HepG2 (cell line): Measurements from ENCODE around the gene TGFBI. TPM values are rescaled to one million over a fixed set of nuclear protein-coding genes. Genes with fewer than 3 reads are reported as not detected.
A peak's percentile ranks its signal among the peaks of the same experiment; 100 is the strongest.

Experiments used
- ARID5B ChIP-seq: IDR thresholded peaks from 2 replicates; pipeline ENCODE4 v1.4.0; 2020; ENCODE audit warnings: mild to moderate bottlenecking, missing genetic modification reagents
- GFI1 ChIP-seq: sonication (generic); formaldehyde crosslinking; IDR thresholded peaks from 2 replicates; pipeline ENCODE4 v1.5.0; 2020; ENCODE audit warnings: missing genetic modification reagents, mild to moderate bottlenecking, borderline replicate concordance
- HHEX ChIP-seq: IDR thresholded peaks from 2 replicates; pipeline ENCODE4 v1.6.1; 2016; ENCODE audit warnings: control low read depth
- HIVEP1 ChIP-seq: sonication (generic); formaldehyde crosslinking; IDR thresholded peaks from 2 replicates; pipeline ENCODE4 v1.4.0; 2020; ENCODE audit warnings: mild to moderate bottlenecking, missing genetic modification reagents
- LRRFIP1 ChIP-seq: sonication (generic); formaldehyde crosslinking; conservative IDR thresholded peaks from 2 replicates; pipeline ENCODE4 v1.4.0; 2020; ENCODE audit warnings: missing genetic modification reagents
- MED13 ChIP-seq: sonication (generic); formaldehyde crosslinking; IDR thresholded peaks from 2 replicates; pipeline ENCODE4 v1.5.0; 2020; ENCODE audit warnings: missing genetic modification reagents
- NCOA1 ChIP-seq: sonication (generic); formaldehyde crosslinking; IDR thresholded peaks from 2 replicates; pipeline ENCODE4 v1.9.0; 2021; ENCODE audit warnings: missing genetic modification reagents
- NFKBIZ ChIP-seq: IDR thresholded peaks from 2 replicates; pipeline ENCODE4 v1.6.1; 2018; ENCODE audit warnings: missing genetic modification reagents, missing compliant biosample characterization
- POLR2AphosphoS5 ChIP-seq: IDR thresholded peaks from 2 replicates; pipeline ENCODE4 v1.6.1; 2012; ENCODE audit warnings: low read depth, low read length
- RFXANK ChIP-seq: IDR thresholded peaks from 2 replicates; pipeline ENCODE4 v1.6.1; 2016
- SCMH1 ChIP-seq: sonication (generic); formaldehyde crosslinking; IDR thresholded peaks from 2 replicates; pipeline ENCODE4 v1.9.0; 2021; ENCODE audit warnings: missing genetic modification reagents, mild to moderate bottlenecking, borderline replicate concordance
- TBL1XR1 ChIP-seq: fragments of 150-350 bp; IDR thresholded peaks from 2 replicates; pipeline ENCODE4 v1.6.1; 2014; ENCODE audit warnings: borderline replicate concordance, low read length; ENCODE audit not compliant: partially characterized antibody
- TP53 ChIP-seq: sonication (generic); formaldehyde crosslinking; conservative IDR thresholded peaks from 2 replicates; pipeline ENCODE4 v1.4.0; 2020; ENCODE audit warnings: missing genetic modification reagents
- ZIK1 ChIP-seq: sonication (generic); formaldehyde crosslinking; IDR thresholded peaks from 2 replicates; pipeline ENCODE4 v1.5.0; 2020; ENCODE audit warnings: mild to moderate bottlenecking, low read depth, missing genetic modification reagents, borderline replicate concordance
- ZMAT5 ChIP-seq: sonication (generic); formaldehyde crosslinking; IDR thresholded peaks from 2 replicates; pipeline ENCODE4 v1.5.0; 2020; ENCODE audit warnings: mild to moderate bottlenecking, low read depth, missing genetic modification reagents, borderline replicate concordance
- ZNF256 ChIP-seq: sonication (generic); formaldehyde crosslinking; conservative IDR thresholded peaks from 2 replicates; pipeline ENCODE4 v1.4.0; 2020; ENCODE audit warnings: missing genetic modification reagents
- ZNF260 ChIP-seq: sonication (generic); formaldehyde crosslinking; IDR thresholded peaks from 2 replicates; pipeline ENCODE4 v1.4.0; 2020; ENCODE audit warnings: missing genetic modification reagents, low read depth, mild to moderate bottlenecking, borderline replicate concordance
- ZNF589 ChIP-seq: sonication (generic); formaldehyde crosslinking; conservative IDR thresholded peaks from 2 replicates; pipeline ENCODE4 v1.8.0; 2022; ENCODE audit warnings: mild to moderate bottlenecking, moderate library complexity, missing genetic modification reagents
- ZNF674 ChIP-seq: sonication (generic); formaldehyde crosslinking; IDR thresholded peaks from 2 replicates; pipeline ENCODE4 v1.5.0; 2020; ENCODE audit warnings: low read depth, mild to moderate bottlenecking, missing genetic modification reagents
- polyA plus RNA-seq, 8 experiments: library from polyadenylated mRNA; depleted of rRNA in 3 of 8; stranded (reverse) in 7 of 8; unstranded in 1 of 8; fragments of >200 nt; fragmentation: Illumina TruSeq in 4 of 8; extraction: Trizol in 4 of 8; gene quantifications; 2 replicates each; pipeline versions ENCODE4 v1.2.1 to v1.2.3, GENCODE V29; 2011 to 2016; ENCODE audit warnings: low read depth in 4 of 8, missing spikeins in 1 of 8, mixed read lengths in 1 of 8; ENCODE audit not compliant: insufficient read depth in 1 of 8
- total RNA-seq, 5 experiments: library from RNA; depleted of rRNA; stranded (reverse); fragments of >200 nt; fragmentation: Illumina TruSeq; extraction: Trizol; gene quantifications; 2 replicates each; pipeline ENCODE4 v1.2.3, GENCODE V29; 2016; ENCODE audit warnings: low read depth in 1 of 5
- TF ChIP-seq, protein P1 (sequence below): sonication (generic); formaldehyde crosslinking; IDR thresholded peaks from 2 replicates; pipeline ENCODE4 v1.9.0; 2021; ENCODE audit warnings: missing genetic modification reagents, borderline replicate concordance

Gene TGFBI
- total and polyA plus RNA-seq, 2 of the 13 experiments (the other 11 are each of a cell fraction or from before 2014, with no cell fraction given) = 275 to 457 TPM

- TF ChIP-seq ARID5B (CRISPR knock-in tag) (peak; percentile 99), ZIK1 (CRISPR knock-in tag) (no peak), HIVEP1 (CRISPR knock-in tag) (peak; percentile 98), TBL1XR1 (peak; percentile 94), ZNF589 (0 out of 2 replicates have a peak, but pooled peaks have one; percentile 67), ZMAT5 (CRISPR knock-in tag) (no peak), HHEX (CRISPR knock-in tag) (peak; percentile 46; the same call in 1 of the 2 replicates), ZNF256 (CRISPR knock-in tag) (no peak), NCOA1 (CRISPR knock-in tag) (peak; percentile 94), ZNF674 (CRISPR knock-in tag) (no peak), RFXANK (CRISPR knock-in tag) (no peak), LRRFIP1 (CRISPR knock-in tag) (no peak), POLR2AphosphoS5 (no peak), GFI1 (peak; percentile 89), NFKBIZ (CRISPR knock-in tag) (peak; percentile 89; the same call in 1 of the 2 replicates), MED13 (CRISPR knock-in tag) (peak; percentile 73; the same call in 1 of the 2 replicates), ZNF260 (CRISPR knock-in tag) (no peak), TP53 (CRISPR knock-in tag) (0 out of 2 replicates have a peak, but pooled peaks have one; percentile 46), SCMH1 (CRISPR knock-in tag) (no peak)
- TF ChIP-seq, protein P1, sequence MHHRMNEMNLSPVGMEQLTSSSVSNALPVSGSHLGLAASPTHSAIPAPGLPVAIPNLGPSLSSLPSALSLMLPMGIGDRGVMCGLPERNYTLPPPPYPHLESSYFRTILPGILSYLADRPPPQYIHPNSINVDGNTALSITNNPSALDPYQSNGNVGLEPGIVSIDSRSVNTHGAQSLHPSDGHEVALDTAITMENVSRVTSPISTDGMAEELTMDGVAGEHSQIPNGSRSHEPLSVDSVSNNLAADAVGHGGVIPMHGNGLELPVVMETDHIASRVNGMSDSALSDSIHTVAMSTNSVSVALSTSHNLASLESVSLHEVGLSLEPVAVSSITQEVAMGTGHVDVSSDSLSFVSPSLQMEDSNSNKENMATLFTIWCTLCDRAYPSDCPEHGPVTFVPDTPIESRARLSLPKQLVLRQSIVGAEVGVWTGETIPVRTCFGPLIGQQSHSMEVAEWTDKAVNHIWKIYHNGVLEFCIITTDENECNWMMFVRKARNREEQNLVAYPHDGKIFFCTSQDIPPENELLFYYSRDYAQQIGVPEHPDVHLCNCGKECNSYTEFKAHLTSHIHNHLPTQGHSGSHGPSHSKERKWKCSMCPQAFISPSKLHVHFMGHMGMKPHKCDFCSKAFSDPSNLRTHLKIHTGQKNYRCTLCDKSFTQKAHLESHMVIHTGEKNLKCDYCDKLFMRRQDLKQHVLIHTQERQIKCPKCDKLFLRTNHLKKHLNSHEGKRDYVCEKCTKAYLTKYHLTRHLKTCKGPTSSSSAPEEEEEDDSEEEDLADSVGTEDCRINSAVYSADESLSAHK (CRISPR knock-in tag) = no peak
Observed at GRCh38 chr5:136058039-136058971, 29.5 kb downstream of the TGFBI start (continued).
